SW480 (cell line): Measurements from ENCODE around the gene LHX6.

Source experiments
- DNase-seq: peaks from one replicate; pipeline ENCODE4 v3.0.0-alpha.2; 2016; ENCODE audit warnings: low spot score

The LHX6 gene

GRCh38 chr9:122216138-122216797 lies 12.5 kb downstream of the LHX6 start:
- no peak for DNase-seq

- no peak for DNase-seq
Measured at GRCh38 chr9:122215663-122216062, 13.1 kb downstream of the LHX6 start.

GRCh38 chr9:122214507-122214906 lies 14.2 kb downstream of the LHX6 start:
- DNase-seq, result no peak

GRCh38 chr9:122213589-122214413 lies 15.0 kb downstream of the LHX6 start:
- DNase-seq, result peak; percentile 91

- DNase-seq, result no peak
Measured at GRCh38 chr9:122213102-122213588, 15.6 kb downstream of the LHX6 start.

- peak; percentile 85 for DNase-seq
Measured at GRCh38 chr9:122212473-122213004, 16.2 kb downstream of the LHX6 start.

- DNase-seq, result no peak
Measured at GRCh38 chr9:122209451-122209850, 19.3 kb downstream of the LHX6 start.

GRCh38 chr9:122207096-122207495 lies 21.7 kb downstream of the LHX6 start:
- no peak for DNase-seq

- peak; percentile 53 for DNase-seq
Measured at GRCh38 chr9:122206118-122207046, 22.4 kb downstream of the LHX6 start.

GRCh38 chr9:122205176-122205575 lies 23.6 kb downstream of the LHX6 start:
- no peak for DNase-seq

- DNase-seq, result no peak
Measured at GRCh38 chr9:122204491-122204890, 24.3 kb downstream of the LHX6 start.

GRCh38 chr9:122204055-122204454 lies 24.7 kb downstream of the LHX6 start:
- no peak for DNase-seq

GRCh38 chr9:122202111-122202510 lies 26.6 kb downstream of the LHX6 start:
- DNase-seq, result no peak

- no peak for DNase-seq
Measured at GRCh38 chr9:122201641-122202040, 27.1 kb downstream of the LHX6 start.

GRCh38 chr9:122200960-122201595 lies 27.7 kb downstream of the LHX6 start:
- no peak for DNase-seq

GRCh38 chr9:122197882-122198281 lies 30.9 kb downstream of the LHX6 start:
- no peak for DNase-seq

- DNase-seq, result no peak
Measured at GRCh38 chr9:122197426-122197825, 31.3 kb downstream of the LHX6 start.

GRCh38 chr9:122195875-122196274 lies 32.9 kb downstream of the LHX6 start:
- no peak for DNase-seq

GRCh38 chr9:122193651-122194050 lies 35.1 kb downstream of the LHX6 start:
- no peak for DNase-seq

- DNase-seq, result no peak
Measured at GRCh38 chr9:122192914-122193525, 35.7 kb downstream of the LHX6 start.

GRCh38 chr9:122192261-122192875 lies 36.4 kb downstream of the LHX6 start:
- peak; percentile 58 for DNase-seq
